ENCODE data around the gene UBL4B. TPM values are rescaled to one million over a fixed set of nuclear protein-coding genes. Genes with fewer than 3 reads are reported as not detected.
"Not testable (repeated sequence)": the region's sequence is repeated elsewhere in the genome, so short reads cannot be mapped to it uniquely, and the experiment has no call there.

The UBL4B gene
- total and polyA plus RNA-seq, 3 experiments from 2014 or later = not detected

- peaks cover 55 to 60% of the 10 kb centered on the region in 2 donors for H3K27me3 Mint-ChIP-seq
- H3K4me1 Mint-ChIP-seq = peaks cover 6 to 29% (median 7%) of the 10 kb centered on the region in 3 donors
- no peaks in the 10 kb centered on the region for H3K9me3 ChIP-seq (ENCODE audit: low read length)
- H3K9me3 Mint-ChIP-seq = no peaks in the 10 kb centered on the region
- H3K36me3 Mint-ChIP-seq = no peaks in the 10 kb centered on the region
- ChIA-PET CTCF (interaction anchor here (1.2 to 1.5 kb wide), 2 partner anchors 8 to 37 kb away, joined by 3 to 7 read pairs; no protein-coding TSS in a partner anchor), POLR2A (no interaction called here)
- H3K27me3 ChIP-seq (ENCODE audit: insufficient read depth, low read length, poor library complexity, severe bottlenecking) = peaks cover 37% of the 10 kb centered on the region
- H3K4me3 ChIP-seq (ENCODE audit: low read length) = no peak overlapping the region
- H3K27ac Mint-ChIP-seq = peak overlapping the region in 1 of 8 donors; percentile 63
- peak overlapping the region; percentile 18 to 86 (median 59) for H3K4me3 Mint-ChIP-seq
- DNase-seq = peak in 3 of 5 donors; percentile 13 to 31 (median 30)
- H3K36me3 ChIP-seq (ENCODE audit: insufficient read depth, low read length) = no peaks in the 10 kb centered on the region
- no peak overlapping the region for H3K27ac ChIP-seq (ENCODE audit: low read depth, low read length)
- H3K4me1 ChIP-seq (ENCODE audit: insufficient read depth, low read length) = peaks cover 20% of the 10 kb centered on the region
Measured at GRCh38 chr1:110068646-110069403, 43.4 kb upstream of the UBL4B start.

- Mint-ChIP-seq H3K27ac (no peak overlapping the region), H3K27me3 (peaks cover 57 to 68% of the 10 kb centered on the region in 2 donors), H3K9me3 (no peaks in the 10 kb centered on the region), H3K36me3 (no peaks in the 10 kb centered on the region), H3K4me1 (peaks cover 6 to 29% (median 7%) of the 10 kb centered on the region in 3 donors), H3K4me3 (peak overlapping the region in 5 of 7 donors; percentile 33 to 61 (median 49))
- CTCF ChIA-PET = interaction anchor here (1.2 kb wide), 1 partner anchor 9 kb away, joined by 7 read pairs; no protein-coding TSS in a partner anchor
- POLR2A ChIA-PET = no interaction called here
- no peak overlapping the region for H3K27ac ChIP-seq (ENCODE audit: low read depth, low read length)
- H3K27me3 ChIP-seq (ENCODE audit: insufficient read depth, low read length, poor library complexity, severe bottlenecking) = peaks cover 37% of the 10 kb centered on the region
- peak in 1 of 5 donors; percentile 8 for DNase-seq
- no peaks in the 10 kb centered on the region for H3K36me3 ChIP-seq (ENCODE audit: insufficient read depth, low read length)
- H3K4me3 ChIP-seq (ENCODE audit: low read length) = no peak overlapping the region
- H3K9me3 ChIP-seq (ENCODE audit: low read length) = no peaks in the 10 kb centered on the region
- H3K4me1 ChIP-seq (ENCODE audit: insufficient read depth, low read length) = peaks cover 20% of the 10 kb centered on the region
Measured at GRCh38 chr1:110069404-110070281, 42.6 kb upstream of the UBL4B start.

- Histone ChIP-seq H3K27ac (ENCODE audit: low read depth, low read length) (no peak overlapping the region), H3K9me3 (ENCODE audit: low read length) (no peaks in the 10 kb centered on the region), H3K4me3 (ENCODE audit: low read length) (no peak overlapping the region), H3K4me1 (ENCODE audit: insufficient read depth, low read length) (peaks cover 20% of the 10 kb centered on the region), H3K27me3 (ENCODE audit: insufficient read depth, low read length, poor library complexity, severe bottlenecking) (peaks cover 37% of the 10 kb centered on the region), H3K36me3 (ENCODE audit: insufficient read depth, low read length) (no peaks in the 10 kb centered on the region)
- CTCF ChIA-PET = interaction anchor here (2.3 kb wide), 1 partner anchor 10 kb away, joined by 9 read pairs; no protein-coding TSS in a partner anchor
- no peak for DNase-seq
- Mint-ChIP-seq H3K4me3 (peak overlapping the region in 2 of 7 donors; percentile 41 to 49), H3K9me3 (no peaks in the 10 kb centered on the region), H3K36me3 (no peaks in the 10 kb centered on the region), H3K27ac (no peak overlapping the region), H3K27me3 (peaks cover 54 to 68% of the 10 kb centered on the region in 2 donors), H3K4me1 (peaks cover 6 to 29% (median 7%) of the 10 kb centered on the region in 3 donors)
- POLR2A ChIA-PET = no interaction called here
Measured at GRCh38 chr1:110070282-110070669, 42.0 kb upstream of the UBL4B start.

GRCh38 chr1:110070671-110071242 lies 41.5 kb upstream of the UBL4B start, which contains the start of gene ALX3:
ALX3 (minus strand) TSS chr1:110070672; CDS start chr1:110070612, 60 bp downstream.
- ChIA-PET POLR2A (no interaction called here), CTCF (interaction anchor here (1.0 to 2.3 kb wide), 3 partner anchors 10 to 17 kb away, joined by 3 to 9 read pairs (median 6); no protein-coding TSS in a partner anchor)
- H3K36me3 ChIP-seq (ENCODE audit: insufficient read depth, low read length) = no peaks in the 10 kb centered on the region
- Mint-ChIP-seq H3K36me3 (no peaks in the 10 kb centered on the region), H3K4me3 (peak within 1 kb of the TSS in 5 of 7 donors; percentile 33 to 78 (median 49)), H3K9me3 (no peaks in the 10 kb centered on the region), H3K27me3 (peaks cover 51 to 70% of the 10 kb centered on the region in 2 donors), H3K4me1 (peaks cover 6 to 29% (median 7%) of the 10 kb centered on the region in 3 donors), H3K27ac (no peak within 1 kb of the TSS)
- H3K4me3 ChIP-seq (ENCODE audit: low read length) = no peak within 1 kb of the TSS
- H3K27me3 ChIP-seq (ENCODE audit: insufficient read depth, low read length, poor library complexity, severe bottlenecking) = peaks cover 40% of the 10 kb centered on the region
- H3K27ac ChIP-seq (ENCODE audit: low read depth, low read length) = no peak within 1 kb of the TSS
- H3K9me3 ChIP-seq (ENCODE audit: low read length) = no peaks in the 10 kb centered on the region
- no peak for DNase-seq
- peaks cover 20% of the 10 kb centered on the region for H3K4me1 ChIP-seq (ENCODE audit: insufficient read depth, low read length)

GRCh38 chr1:110074166-110074565 lies 38.1 kb upstream of the UBL4B start:
- H3K4me1 ChIP-seq (ENCODE audit: insufficient read depth, low read length) = peaks cover 10% of the 10 kb centered on the region
- no peaks in the 10 kb centered on the region for H3K9me3 Mint-ChIP-seq
- no peaks in the 10 kb centered on the region for H3K36me3 Mint-ChIP-seq
- peaks cover 24% of the 10 kb centered on the region for H3K27me3 ChIP-seq (ENCODE audit: insufficient read depth, low read length, poor library complexity, severe bottlenecking)
- H3K27me3 Mint-ChIP-seq = peaks cover 40 to 59% of the 10 kb centered on the region in 2 donors
- POLR2A ChIA-PET = no interaction called here
- H3K4me3 Mint-ChIP-seq = no peak overlapping the region
- H3K9me3 ChIP-seq (ENCODE audit: low read length) = no peaks in the 10 kb centered on the region
- H3K4me1 Mint-ChIP-seq = peaks cover 0 to 13% (median 2%) of the 10 kb centered on the region in 3 donors
- no peak overlapping the region for H3K27ac Mint-ChIP-seq
- no peaks in the 10 kb centered on the region for H3K36me3 ChIP-seq (ENCODE audit: insufficient read depth, low read length)
- no peak overlapping the region for H3K4me3 ChIP-seq (ENCODE audit: low read length)
- no peak overlapping the region for H3K27ac ChIP-seq (ENCODE audit: low read depth, low read length)
- no peak for DNase-seq
- CTCF ChIA-PET = interaction anchor here (1.0 to 1.8 kb wide), 2 partner anchors 13 to 14 kb away, joined by 3 to 5 read pairs; no protein-coding TSS in a partner anchor

GRCh38 chr1:110076789-110077500 lies 35.3 kb upstream of the UBL4B start:
- H3K27me3 Mint-ChIP-seq = peaks cover 43 to 64% of the 10 kb centered on the region in 2 donors
- H3K9me3 Mint-ChIP-seq = no peaks in the 10 kb centered on the region

GRCh38 chr1:110079995-110080394 lies 32.2 kb upstream of the UBL4B start:
- H3K36me3 Mint-ChIP-seq; H3K9me3 ChIP-seq (ENCODE audit: low read length); H3K4me3 ChIP-seq (ENCODE audit: low read length); H3K9me3 Mint-ChIP-seq; POLR2A ChIA-PET; H3K27ac Mint-ChIP-seq; H3K36me3 ChIP-seq (ENCODE audit: insufficient read depth, low read length); CTCF ChIA-PET; H3K4me1 ChIP-seq (ENCODE audit: insufficient read depth, low read length); DNase-seq; H3K27ac ChIP-seq (ENCODE audit: low read depth, low read length); H3K4me3 Mint-ChIP-seq: not testable (repeated sequence)
- Mint-ChIP-seq H3K4me1 (peaks cover 11 to 20% (median 17%) of the 10 kb centered on the region in 3 donors), H3K27me3 (peaks cover 46 to 68% of the 10 kb centered on the region in 2 donors)
- H3K27me3 ChIP-seq (ENCODE audit: insufficient read depth, low read length, poor library complexity, severe bottlenecking) = peaks cover 37% of the 10 kb centered on the region

More at GRCh38 chr1:110076789-110077500, 35.3 kb upstream of the UBL4B start:
- ChIA-PET CTCF (interaction anchor here (1.3 to 1.6 kb wide), 2 partner anchors 11 to 16 kb away, joined by 4 to 5 read pairs; no protein-coding TSS in a partner anchor), POLR2A (no interaction called here)
- Histone ChIP-seq H3K4me1 (ENCODE audit: insufficient read depth, low read length) (no peaks in the 10 kb centered on the region), H3K36me3 (ENCODE audit: insufficient read depth, low read length) (no peaks in the 10 kb centered on the region), H3K4me3 (ENCODE audit: low read length) (no peak overlapping the region), H3K27me3 (ENCODE audit: insufficient read depth, low read length, poor library complexity, severe bottlenecking) (peaks cover 9% of the 10 kb centered on the region), H3K27ac (ENCODE audit: low read depth, low read length) (no peak overlapping the region), H3K9me3 (ENCODE audit: low read length) (no peaks in the 10 kb centered on the region)
- no peak overlapping the region for H3K27ac Mint-ChIP-seq
- DNase-seq = peak in 1 of 5 donors; percentile 5
- H3K36me3 Mint-ChIP-seq = peaks cover 0 to 4% (median 0%) of the 10 kb centered on the region in 3 donors
- no peaks in the 10 kb centered on the region for H3K4me1 Mint-ChIP-seq
- H3K4me3 Mint-ChIP-seq = no peak overlapping the region

Data from CD8-positive, alpha-beta memory T cell (primary cell).